Stimulated activated CD4-positive, alpha-beta T cell treated with anti-CD3 and anti-CD28 coated beads, TNF-alpha, amount 100 ng/mL, for 4 hours (primary cell): ENCODE data around the gene SNAPIN.

Experiments
- DNase-seq, 3 experiments: peaks; one replicate each; pipeline ENCODE4 v3.0.0-alpha.2; 2020; ENCODE audit warnings: low read depth in 3 of 3

The SNAPIN gene

GRCh38 chr1:153658400-153659174 is at the start of gene SNAPIN:
SNAPIN (plus strand) TSS chr1:153658703; CDS start chr1:153658744, 41 bp downstream.
- peak; percentile 77 to 85 (median 84) for DNase-seq

GRCh38 chr1:153608742-153609584 is 49.5 kb upstream of the SNAPIN start:
- DNase-seq = no peak

- no peak for DNase-seq
Observed at GRCh38 chr1:153609585-153609907, 49.0 kb upstream of the SNAPIN start.

GRCh38 chr1:153610334-153610733 is 48.2 kb upstream of the SNAPIN start:
- DNase-seq = no peak

GRCh38 chr1:153610811-153611301 is 47.6 kb upstream of the SNAPIN start:
- DNase-seq = no peak

- no peak for DNase-seq
Observed at GRCh38 chr1:153611356-153611755, 47.1 kb upstream of the SNAPIN start.

GRCh38 chr1:153612111-153612754 is 46.3 kb upstream of the SNAPIN start:
- no peak for DNase-seq

- DNase-seq = no peak
Observed at GRCh38 chr1:153612755-153613331, 45.7 kb upstream of the SNAPIN start, which contains the start of gene S100A16. S100A16 (minus strand) TSS chr1:153613137; CDS start chr1:153608151, 4,986 bp downstream.

GRCh38 chr1:153613406-153613805 is 45.1 kb upstream of the SNAPIN start:
- no peak for DNase-seq

GRCh38 chr1:153614189-153614900 is 44.2 kb upstream of the SNAPIN start:
- no peak for DNase-seq

- DNase-seq = no peak
Observed at GRCh38 chr1:153614906-153615305, 43.6 kb upstream of the SNAPIN start.

- no peak for DNase-seq
Observed at GRCh38 chr1:153615406-153615805, 43.1 kb upstream of the SNAPIN start.

- no peak for DNase-seq
Observed at GRCh38 chr1:153616144-153616916, 42.2 kb upstream of the SNAPIN start, which contains the start of gene S100A14. S100A14 (minus strand) TSS chr1:153616325; CDS start chr1:153615858, 467 bp downstream.

GRCh38 chr1:153616917-153617311 is 41.6 kb upstream of the SNAPIN start:
- no peak for DNase-seq

- peak in 1 of 3 experiments; percentile 48 for DNase-seq
Observed at GRCh38 chr1:153617663-153618062, 40.8 kb upstream of the SNAPIN start.

GRCh38 chr1:153619171-153619570 is 39.3 kb upstream of the SNAPIN start:
- DNase-seq = no peak

- DNase-seq = no peak
Observed at GRCh38 chr1:153623101-153623500, 35.4 kb upstream of the SNAPIN start.

- DNase-seq = no peak
Observed at GRCh38 chr1:153624965-153625611, 33.4 kb upstream of the SNAPIN start.

- DNase-seq = no peak
Observed at GRCh38 chr1:153626477-153626903, 32.0 kb upstream of the SNAPIN start.
